Ishikawa (cell line): ENCODE measurements around the gene EGR4.

Experiments used
- EP300 ChIP-seq: IDR thresholded peaks from 2 replicates; pipeline ENCODE4 v1.6.1; 2012; ENCODE audit warnings: borderline replicate concordance
- FOXM1 ChIP-seq: IDR thresholded peaks from 2 replicates; pipeline ENCODE4 v1.6.1; 2012; ENCODE audit warnings: low read depth, borderline replicate concordance
- TAF1 ChIP-seq: IDR thresholded peaks from 2 replicates; pipeline ENCODE4 v1.6.1; 2012; ENCODE audit warnings: low read depth, mild to moderate bottlenecking

DNA sequence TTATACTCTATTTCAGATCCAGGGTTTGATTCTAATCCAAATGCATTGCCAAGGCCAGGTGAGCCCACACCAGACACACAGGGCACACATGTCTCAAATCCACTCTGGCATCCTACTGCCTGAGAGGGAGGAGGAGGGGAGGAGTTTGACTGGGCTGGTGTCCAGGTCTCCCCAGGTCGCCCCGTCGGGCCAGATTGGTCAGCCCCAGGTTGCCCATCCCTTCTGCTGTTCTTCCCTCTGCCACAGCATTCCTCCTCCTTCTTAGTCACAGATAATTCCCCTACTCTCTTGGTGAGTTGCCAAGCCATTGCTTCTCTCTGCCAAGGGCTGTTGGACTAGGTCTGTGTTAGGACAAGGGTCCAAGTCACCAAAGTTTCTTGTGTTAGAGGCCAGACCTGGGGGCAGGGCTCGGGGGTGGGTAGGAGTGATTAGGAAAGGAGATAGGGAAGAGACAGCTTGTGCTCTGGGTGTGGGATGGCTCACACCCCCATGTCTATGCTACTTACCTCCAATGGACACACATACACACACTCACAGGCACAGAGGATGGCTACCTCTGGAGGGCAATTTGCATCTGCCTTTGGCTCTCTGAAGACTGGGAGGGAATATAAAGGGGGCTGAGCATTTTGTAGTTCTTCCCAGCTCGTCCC lies 2.5 kb upstream of the EGR4 start:
- TF ChIP-seq EP300 (peak; percentile 52; the same call in 1 of the 2 replicates), FOXM1 (no peak), TAF1 (no peak)
